GM21360 (cell line): ENCODE data around the gene LCTL.
"Not testable (repeated sequence)": the region's sequence is repeated elsewhere in the genome, so short reads cannot be mapped to it uniquely, and the experiment has no call there.

Experiments
- ATAC-seq: cut with Tn5 transposase; IDR thresholded peaks from one replicate; pipeline ENCODE4 v1.9.1; 2021; ENCODE audit warnings: mild to moderate bottlenecking, moderate library complexity; ENCODE audit not compliant: unreplicated experiment

Gene LCTL

DNA sequence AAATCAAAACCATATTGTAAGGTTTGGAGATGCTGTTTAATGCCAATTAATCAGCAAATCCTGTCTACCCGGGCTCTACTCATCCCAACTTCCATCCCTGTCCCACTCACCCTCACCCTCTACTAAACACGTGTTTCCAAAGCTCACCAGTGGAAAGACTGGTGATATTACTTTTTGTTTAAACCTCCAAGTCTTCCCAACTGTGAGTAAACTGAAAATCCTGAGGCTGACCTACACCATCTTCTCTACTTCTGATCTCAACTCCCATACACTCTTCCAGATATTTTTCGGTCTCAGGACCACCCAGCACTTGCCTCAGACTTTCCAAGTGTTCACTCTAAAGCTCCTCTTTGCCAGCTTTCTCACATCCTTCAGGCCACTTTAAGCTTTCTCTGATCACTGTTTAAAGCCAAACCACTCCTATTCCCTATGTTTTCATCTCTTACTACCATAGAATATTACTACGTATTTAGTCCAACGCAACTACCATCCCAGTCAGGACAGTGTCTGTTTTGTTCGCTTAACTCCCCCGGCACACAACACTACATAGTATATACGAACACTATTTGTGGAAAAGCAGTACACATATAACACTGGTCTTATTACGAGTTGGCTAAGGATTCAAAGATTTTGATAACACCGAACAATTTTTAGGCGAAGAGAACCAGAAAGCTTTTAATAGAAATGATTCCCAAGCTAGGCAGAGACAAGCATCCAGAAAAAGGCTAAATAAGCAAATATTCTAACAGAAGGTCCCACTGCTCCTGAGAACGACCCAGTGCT is 61.8 kb downstream of the LCTL start:
- no peak for ATAC-seq

- not testable (repeated sequence) for ATAC-seq
These were observed 62.7 kb downstream of the LCTL start for GRCh38 chr15:66503041-66503648.

GRCh38 chr15:66502491-66502890 is 63.3 kb downstream of the LCTL start:
- ATAC-seq, result no peak

GRCh38 chr15:66500346-66500745 is 65.5 kb downstream of the LCTL start:
- ATAC-seq, result not testable (repeated sequence)

- ATAC-seq, result no peak
These were observed 67.1 kb downstream of the LCTL start for GRCh38 chr15:66498501-66499386.
